Putamen (tissue), 1 donor: ENCODE measurements around the gene DOCK4.
A peak's percentile ranks its signal among the peaks of the same experiment; 100 is the strongest.

Source experiments
- DNase-seq: peaks from one replicate; pipeline ENCODE4 v3.0.0-alpha.2; 2016; ENCODE audit warnings: low spot score

The DOCK4 gene

GRCh38 chr7:111815354-111815753, 390.8 kb downstream of the DOCK4 start:
- DNase-seq, result no peak

GRCh38 chr7:111813306-111813705, 392.9 kb downstream of the DOCK4 start:
- no peak for DNase-seq

GRCh38 chr7:111806232-111806631, 400.0 kb downstream of the DOCK4 start:
- DNase-seq, result no peak

GRCh38 chr7:111803015-111803758, 403.0 kb downstream of the DOCK4 start:
- no peak for DNase-seq

- DNase-seq, result no peak
These were observed 403.9 kb downstream of the DOCK4 start for GRCh38 chr7:111802194-111802772.

GRCh38 chr7:111801277-111801676, 404.9 kb downstream of the DOCK4 start:
- no peak for DNase-seq

- DNase-seq, result no peak
These were observed 409.5 kb downstream of the DOCK4 start for GRCh38 chr7:111796671-111797070.

GRCh38 chr7:111789870-111790269, 416.3 kb downstream of the DOCK4 start:
- DNase-seq, result no peak

- DNase-seq, result no peak
These were observed 417.2 kb downstream of the DOCK4 start for GRCh38 chr7:111789048-111789320.

GRCh38 chr7:111788286-111789047, 417.7 kb downstream of the DOCK4 start:
- DNase-seq, result no peak

GRCh38 chr7:111787741-111788140, 418.5 kb downstream of the DOCK4 start:
- no peak for DNase-seq

GRCh38 chr7:111787099-111787498, 419.1 kb downstream of the DOCK4 start:
- no peak for DNase-seq

GRCh38 chr7:111785076-111785475, 421.1 kb downstream of the DOCK4 start:
- DNase-seq, result peak; percentile 70

- DNase-seq, result peak; percentile 59
These were observed 421.9 kb downstream of the DOCK4 start for GRCh38 chr7:111784296-111784695.

GRCh38 chr7:111783854-111784253, 422.3 kb downstream of the DOCK4 start:
- no peak for DNase-seq

GRCh38 chr7:111780527-111780926, 425.7 kb downstream of the DOCK4 start:
- DNase-seq, result no peak

- no peak for DNase-seq
These were observed 431.0 kb downstream of the DOCK4 start for GRCh38 chr7:111775206-111775605.

GRCh38 chr7:111772716-111773115, 433.5 kb downstream of the DOCK4 start:
- DNase-seq, result no peak

GRCh38 chr7:111771638-111772037, 434.6 kb downstream of the DOCK4 start:
- no peak for DNase-seq

- DNase-seq, result no peak
These were observed 436.1 kb downstream of the DOCK4 start for GRCh38 chr7:111770116-111770515.

GRCh38 chr7:111765751-111766643, 440.2 kb downstream of the DOCK4 start:
- no peak for DNase-seq

GRCh38 chr7:111763221-111763801, 442.9 kb downstream of the DOCK4 start:
- no peak for DNase-seq
